Raji (cell line): ENCODE results near the gene KRT71.

ENCODE experiments used
- POLR2A ChIP-seq: IDR thresholded peaks from 2 replicates; pipeline ENCODE4 v1.6.1; 2011; ENCODE audit warnings: low read depth, low read length, control low read depth; ENCODE audit not compliant: insufficient read depth

The KRT71 gene

DNA sequence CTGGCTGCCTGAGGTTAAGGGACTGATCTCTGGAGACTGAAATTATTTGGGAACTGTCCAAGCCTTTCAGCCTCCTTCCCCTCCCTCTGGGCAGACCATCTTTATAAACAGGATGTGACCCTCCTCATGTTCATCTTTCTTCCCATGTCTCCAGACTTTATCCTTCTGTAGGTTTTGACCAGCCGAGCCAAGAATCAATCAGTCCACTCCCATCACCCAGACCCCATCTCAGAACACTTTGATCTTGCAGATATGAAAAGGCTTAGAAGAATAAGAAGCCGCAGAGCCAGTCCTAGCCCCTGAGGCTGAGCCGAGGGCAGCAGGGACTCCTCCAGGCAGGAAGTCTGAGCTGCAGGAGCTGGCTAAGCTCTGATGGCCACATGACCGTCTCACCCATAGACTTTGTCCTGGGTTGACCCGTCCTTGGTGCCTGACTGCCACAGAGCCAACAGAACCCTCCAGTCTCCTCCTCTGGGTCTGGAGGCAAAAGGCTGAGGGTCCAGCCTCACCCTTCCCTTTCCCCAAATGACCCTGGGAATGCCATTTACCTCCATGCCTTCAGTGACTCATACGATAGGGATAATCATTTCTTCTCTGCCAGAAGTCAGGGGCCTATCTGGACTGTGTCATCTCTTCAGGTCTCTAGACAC, 1.6 kb downstream of the KRT71 start:
- no peak for TF ChIP-seq POLR2A

DNA sequence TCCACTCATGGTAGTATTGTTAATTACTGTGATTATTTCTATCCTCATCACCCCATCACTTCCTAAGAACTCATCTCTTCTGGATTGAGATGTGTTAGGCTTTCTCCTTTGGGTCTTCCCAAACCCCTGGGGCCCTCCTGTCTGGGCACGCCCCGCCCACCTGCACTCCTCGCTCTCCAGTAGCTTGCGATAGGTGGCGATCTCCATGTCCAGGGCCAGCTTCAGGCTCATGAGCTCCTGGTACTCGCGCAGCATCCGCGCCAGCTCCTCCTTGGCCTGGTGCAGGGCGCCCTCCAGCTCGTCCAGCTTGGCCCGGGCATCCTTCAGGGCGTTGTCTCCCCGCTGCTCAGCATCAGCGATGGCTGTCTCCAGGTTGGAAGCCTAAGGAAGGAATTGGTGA, 6.8 kb downstream of the KRT71 start:
- no peak for TF ChIP-seq POLR2A

DNA sequence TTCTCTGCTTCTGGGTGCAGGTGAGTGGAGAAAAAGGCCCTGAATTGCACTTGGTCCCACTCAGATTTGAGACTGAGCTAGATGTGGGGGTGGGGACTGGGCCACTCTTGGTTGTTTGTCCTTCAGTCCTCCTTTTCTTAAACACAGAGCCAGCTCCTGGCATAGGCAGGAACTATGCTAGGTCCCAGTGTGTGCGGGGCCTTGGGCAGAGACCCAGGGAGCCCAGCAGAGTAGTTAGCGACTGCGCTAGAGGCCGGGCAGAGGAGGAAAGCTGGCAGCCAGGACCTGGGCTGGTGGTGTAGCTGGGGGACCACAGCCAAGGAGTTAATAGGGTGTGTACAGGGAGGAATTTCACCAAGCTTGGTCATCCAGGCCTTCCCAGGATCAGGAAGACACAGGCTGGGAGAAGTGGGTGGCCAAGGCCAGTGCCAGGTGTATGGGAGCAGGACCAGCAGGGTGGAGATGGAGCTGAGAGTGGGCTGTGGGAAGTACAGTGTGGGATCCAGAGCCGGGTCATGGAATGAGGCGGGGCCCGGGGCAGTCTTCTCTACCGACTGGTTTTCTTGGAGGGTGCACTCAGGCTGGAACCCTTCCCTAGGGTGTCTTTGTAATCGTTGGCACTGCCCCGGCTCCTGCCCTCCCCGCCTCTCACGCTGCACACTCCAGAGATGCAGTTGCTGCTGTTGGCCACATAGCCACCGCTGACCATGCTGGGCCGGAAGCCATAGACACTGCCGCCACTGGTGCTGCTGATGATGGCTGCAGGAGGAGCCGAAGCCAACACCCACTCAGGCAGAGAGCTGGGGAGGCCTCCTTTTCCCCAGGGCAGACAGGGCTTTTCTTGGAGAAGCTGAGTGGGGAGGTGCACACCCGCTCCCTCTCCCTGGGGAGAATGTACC, 8.7 kb downstream of the KRT71 start:
- no peak for TF ChIP-seq POLR2A

DNA sequence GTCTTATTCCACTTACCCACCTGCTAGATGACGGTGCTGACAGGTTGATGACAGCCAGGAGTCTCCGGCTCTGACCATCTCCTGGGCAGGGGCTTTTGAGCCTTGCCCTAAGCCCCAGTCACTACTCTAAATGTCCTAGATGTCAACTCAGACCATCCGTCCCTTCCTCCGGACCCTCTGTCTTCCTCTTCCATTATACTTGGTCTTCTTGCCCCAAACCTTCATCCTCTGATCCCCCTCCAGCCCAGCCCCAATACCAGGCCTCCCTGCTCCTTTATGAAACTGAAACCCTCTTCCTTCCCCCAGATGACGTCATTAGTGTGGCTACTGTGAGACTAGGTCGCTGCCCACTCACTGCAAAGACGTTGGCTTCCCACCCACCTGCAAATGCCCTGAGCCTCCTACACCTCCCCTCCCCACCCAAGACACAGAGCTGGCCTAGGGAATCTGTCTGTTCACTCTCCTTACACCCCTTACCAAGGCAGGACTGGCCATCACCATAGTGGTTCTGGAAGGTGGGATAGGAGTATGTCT, 10.1 kb downstream of the KRT71 start:
- TF ChIP-seq POLR2A, result no peak

DNA sequence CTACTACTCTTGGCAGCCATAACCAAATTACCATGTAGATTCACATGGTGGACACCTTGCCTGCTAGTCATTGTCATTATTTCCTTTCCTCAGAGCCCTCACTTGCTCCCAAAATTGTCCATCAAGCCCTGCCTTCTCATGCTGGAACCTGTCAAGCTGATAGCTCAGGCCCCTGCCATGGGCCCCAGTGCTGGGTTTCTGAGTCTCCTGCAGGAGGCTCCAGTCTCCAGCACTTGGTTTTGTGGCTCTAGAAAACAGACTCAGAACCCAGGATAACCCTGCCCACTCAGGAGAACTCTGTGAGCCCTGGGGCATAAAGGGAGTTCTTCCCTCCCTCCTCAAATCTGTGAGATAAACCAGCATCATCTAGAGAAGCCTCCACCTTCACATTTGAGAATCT, 10.8 kb downstream of the KRT71 start:
- no peak for TF ChIP-seq POLR2A

GRCh38 chr12:52541709-52542108, 11.2 kb downstream of the KRT71 start:
- no peak for TF ChIP-seq POLR2A

- no peak for TF ChIP-seq POLR2A
These were observed 12.4 kb downstream of the KRT71 start for GRCh38 chr12:52540531-52540930.

GRCh38 chr12:52539821-52540173, 13.1 kb downstream of the KRT71 start:
- TF ChIP-seq POLR2A, result no peak

DNA sequence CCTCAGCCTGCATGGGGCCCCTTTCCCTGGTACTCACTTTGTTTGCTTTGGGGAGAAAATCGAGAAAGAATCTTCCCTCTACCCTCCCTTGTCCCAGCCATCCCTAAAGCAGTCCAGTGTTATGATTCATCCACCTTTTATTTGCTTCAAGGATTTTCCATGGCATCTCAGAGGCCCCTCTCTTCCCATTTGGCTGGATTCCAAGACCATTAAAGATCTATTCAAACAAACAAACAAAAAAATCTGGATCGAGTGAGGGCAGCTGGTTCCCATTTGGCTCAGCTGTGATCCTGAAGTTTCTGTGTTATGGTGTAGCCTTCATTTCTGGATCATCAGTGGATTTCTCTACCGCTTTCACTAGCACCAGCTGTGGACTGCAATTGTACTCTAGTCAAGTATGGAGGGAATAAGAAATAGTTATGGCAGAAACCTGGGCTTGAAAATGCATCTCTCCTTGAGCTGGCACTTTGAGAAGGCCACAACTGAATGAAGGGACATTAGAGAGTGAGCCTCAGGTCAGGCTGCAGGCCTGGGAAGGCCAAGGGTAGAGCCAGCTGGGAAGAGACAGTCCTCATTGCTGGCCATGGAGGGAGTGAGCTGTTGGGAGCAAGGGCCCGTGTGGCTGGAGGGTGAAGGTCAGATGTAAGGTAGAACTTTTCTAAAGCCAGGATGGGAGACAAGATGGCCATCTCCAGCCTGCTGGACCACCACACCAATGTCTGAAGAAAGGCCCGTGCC, 13.7 kb downstream of the KRT71 start:
- no peak for TF ChIP-seq POLR2A

DNA sequence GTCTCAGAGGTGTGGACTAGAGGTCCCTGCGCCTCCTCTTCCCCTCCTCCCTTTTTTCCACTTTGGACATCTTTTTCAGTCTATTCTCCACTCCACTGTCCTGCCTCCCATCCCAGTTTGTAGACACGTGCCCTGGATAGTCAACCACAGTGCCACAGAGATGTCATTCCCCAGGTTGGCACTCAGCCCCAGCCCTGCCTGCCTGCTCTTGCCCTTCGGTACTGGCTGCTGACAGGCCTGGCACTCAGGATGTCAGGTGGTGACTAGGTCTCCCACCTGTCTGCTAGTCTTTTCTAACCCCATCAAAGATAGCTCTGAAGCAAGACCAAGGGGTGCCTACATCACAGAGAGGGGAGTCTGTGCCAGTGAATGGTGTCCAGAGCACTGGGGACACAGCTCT, 15.8 kb downstream of the KRT71 start:
- TF ChIP-seq POLR2A, result no peak

DNA sequence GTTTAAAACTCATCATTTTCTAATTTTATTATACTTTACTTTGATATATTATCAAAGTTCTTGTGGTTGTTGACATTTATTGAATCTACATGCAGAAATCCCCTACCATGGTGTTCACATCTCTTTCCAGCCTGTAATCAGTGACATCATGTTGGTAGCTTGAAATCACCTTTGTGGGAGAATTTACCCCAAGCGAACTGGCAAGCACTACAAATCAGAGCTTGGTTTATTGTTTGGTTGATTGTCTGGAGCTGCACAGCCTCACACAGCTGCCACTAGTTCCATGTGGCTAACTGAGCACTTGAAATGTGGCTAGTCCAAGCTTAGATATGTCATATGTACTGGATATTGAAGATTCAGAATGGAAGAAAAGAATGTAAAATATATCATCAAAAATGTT, 17.4 kb downstream of the KRT71 start:
- TF ChIP-seq POLR2A, result no peak

DNA sequence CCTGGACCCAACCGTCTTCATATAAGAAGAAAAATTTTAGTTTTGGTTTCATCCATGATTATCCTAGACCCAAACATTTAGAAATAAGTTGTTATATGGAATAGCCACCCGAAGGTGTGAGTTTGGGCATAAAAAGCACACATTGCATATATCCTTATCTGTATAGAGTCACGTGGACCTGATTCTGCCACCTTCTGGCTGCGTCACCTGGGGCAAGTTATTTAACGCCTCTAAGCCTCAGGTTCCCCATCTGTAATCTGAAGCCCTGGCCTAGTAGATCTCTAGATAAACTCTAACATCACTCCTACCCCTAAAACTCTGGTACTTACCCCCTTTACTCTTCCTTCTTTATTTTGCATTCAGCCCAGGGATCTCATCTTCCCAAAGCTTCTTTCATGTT, 18.5 kb downstream of the KRT71 start:
- TF ChIP-seq POLR2A, result no peak

DNA sequence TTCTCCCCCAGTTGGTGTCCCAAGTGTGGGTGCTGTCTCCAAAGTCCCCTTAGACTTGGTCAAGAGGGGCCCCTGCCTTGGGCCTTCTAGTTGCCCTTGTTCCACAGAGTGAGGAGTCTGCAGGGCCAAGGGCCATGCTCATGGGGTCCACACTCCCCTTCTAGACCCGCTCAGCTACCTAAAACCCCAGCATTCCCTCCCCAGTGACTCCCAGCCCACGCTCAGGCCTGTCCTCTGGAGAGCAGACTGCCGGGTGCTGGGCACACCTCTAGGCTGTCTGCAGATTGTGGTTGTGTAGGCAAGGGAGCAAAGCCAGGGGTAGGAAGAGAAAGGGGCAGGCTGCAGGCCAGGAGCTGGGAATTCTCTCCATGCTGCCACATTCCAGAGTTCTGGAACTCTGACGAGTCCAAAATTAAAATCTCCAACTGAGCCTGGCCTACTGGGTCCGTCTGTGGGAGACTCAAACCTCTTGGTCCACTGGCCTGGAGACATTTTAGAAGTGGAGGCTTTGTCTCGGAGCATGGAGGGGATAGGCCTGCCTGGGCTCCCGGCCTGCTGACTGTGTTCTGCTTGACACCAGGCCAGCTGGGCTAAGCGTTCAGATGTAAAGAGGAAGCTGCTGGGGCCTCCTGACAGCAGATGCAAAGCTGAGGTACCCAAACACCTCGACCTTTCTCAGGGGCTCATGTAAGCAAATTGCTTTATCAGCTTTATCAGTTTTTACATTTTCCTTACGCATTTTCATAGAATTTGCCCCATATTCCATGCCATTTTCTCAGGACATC, 19.1 kb downstream of the KRT71 start:
- no peak for TF ChIP-seq POLR2A

DNA sequence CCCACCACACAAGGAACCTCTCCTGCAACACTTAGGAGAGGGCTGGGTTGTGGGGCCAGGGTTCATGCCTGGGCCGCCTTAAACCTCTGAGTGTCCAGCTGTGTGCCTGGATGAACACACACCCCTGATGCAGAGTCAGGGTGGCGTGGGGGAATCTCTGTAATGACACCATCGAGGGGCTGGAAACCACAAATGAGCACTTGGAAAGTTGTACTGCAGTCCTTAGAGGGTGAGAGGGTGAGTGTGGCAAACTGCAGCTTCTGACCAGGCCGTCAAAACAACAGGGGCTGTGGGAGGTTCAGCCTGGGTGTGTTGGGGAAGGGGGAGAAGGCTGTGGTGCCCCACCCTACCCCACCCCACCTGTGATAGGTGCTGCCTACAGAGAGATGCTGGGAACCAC, 20.3 kb downstream of the KRT71 start:
- no peak for TF ChIP-seq POLR2A
